Activated naive CD4-positive, alpha-beta T cell treated with anti-CD3 and anti-CD28 coated beads, Interleukin-2, amount 10 ng/mL, durations not matched to agents 7 days and 5 days (primary cell): ENCODE measurements around the gene OR2Y1.
"Not testable (repeated sequence)": the region's sequence is repeated elsewhere in the genome, so short reads cannot be mapped to it uniquely, and the experiment has no call there.

Source experiments
- CTCF ChIA-PET: fragments of 350-600 bp; sonication (Branson Sonifier 250); formaldehyde crosslinking; loops from one replicate; lab custom pipeline; 2021; ENCODE audit warnings: antibody characterized with exemption; lab: Charles Lee
- DNase-seq: peaks from one replicate; pipeline ENCODE4 v3.0.0-alpha.2; 2020
- H3K27ac Mint-ChIP-seq: one replicate; pipeline ENCODE4 v1.8.0; 2021; ENCODE audit warnings: mild to moderate bottlenecking, moderate library complexity, mixed read lengths
- H3K27me3 Mint-ChIP-seq: one replicate; pipeline ENCODE4 v1.8.0; 2021; ENCODE audit warnings: mild to moderate bottlenecking, mixed read lengths
- H3K36me3 Mint-ChIP-seq: one replicate; pipeline ENCODE4 v1.8.0; 2021; ENCODE audit warnings: mixed read lengths
- H3K4me1 Mint-ChIP-seq: one replicate; pipeline ENCODE4 v1.8.0; 2021; ENCODE audit warnings: mixed read lengths
- H3K4me3 Mint-ChIP-seq: one replicate; pipeline ENCODE4 v1.8.0; 2021; ENCODE audit warnings: mild to moderate bottlenecking, moderate library complexity, mixed read lengths
- H3K9me3 Mint-ChIP-seq: one replicate; pipeline ENCODE4 v1.8.0; 2021; ENCODE audit warnings: mixed read lengths

The OR2Y1 gene, protein sequence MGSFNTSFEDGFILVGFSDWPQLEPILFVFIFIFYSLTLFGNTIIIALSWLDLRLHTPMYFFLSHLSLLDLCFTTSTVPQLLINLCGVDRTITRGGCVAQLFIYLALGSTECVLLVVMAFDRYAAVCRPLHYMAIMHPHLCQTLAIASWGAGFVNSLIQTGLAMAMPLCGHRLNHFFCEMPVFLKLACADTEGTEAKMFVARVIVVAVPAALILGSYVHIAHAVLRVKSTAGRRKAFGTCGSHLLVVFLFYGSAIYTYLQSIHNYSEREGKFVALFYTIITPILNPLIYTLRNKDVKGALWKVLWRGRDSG

DNA sequence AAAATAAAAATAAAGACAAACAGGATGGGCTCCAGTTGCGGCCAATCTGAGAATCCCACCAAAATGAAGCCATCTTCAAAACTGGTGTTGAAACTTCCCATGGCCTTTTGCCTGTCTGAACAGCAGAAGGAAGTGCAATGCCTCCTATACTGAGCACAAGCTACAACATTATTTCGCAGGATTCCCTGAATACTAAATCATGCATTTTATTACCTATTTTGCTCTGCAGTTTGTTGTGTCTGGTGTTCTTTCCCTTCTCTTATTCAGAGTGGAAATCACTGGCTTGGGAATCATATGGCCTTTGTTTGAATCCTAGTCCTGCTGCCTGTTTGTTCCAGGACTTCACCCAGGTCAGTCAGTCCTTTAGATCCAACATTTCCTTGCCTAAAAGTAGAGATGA is at the start of gene OR2Y1:
Gene OR2Y1 (minus strand): TSS at position 101 of the 400 bp plus-strand sequence. CDS start 0 bp downstream, at position 101.
- H3K27ac Mint-ChIP-seq: no peak within 1 kb of the TSS
- peaks cover 12% of the 10 kb centered on the region for H3K27me3 Mint-ChIP-seq
- DNase-seq: no peak
- H3K4me3 Mint-ChIP-seq: no peak within 1 kb of the TSS
- no peaks in the 10 kb centered on the region for H3K9me3 Mint-ChIP-seq
- H3K36me3 Mint-ChIP-seq: no peaks in the 10 kb centered on the region
- no peaks in the 10 kb centered on the region for H3K4me1 Mint-ChIP-seq
- CTCF ChIA-PET: no interaction called here

DNA sequence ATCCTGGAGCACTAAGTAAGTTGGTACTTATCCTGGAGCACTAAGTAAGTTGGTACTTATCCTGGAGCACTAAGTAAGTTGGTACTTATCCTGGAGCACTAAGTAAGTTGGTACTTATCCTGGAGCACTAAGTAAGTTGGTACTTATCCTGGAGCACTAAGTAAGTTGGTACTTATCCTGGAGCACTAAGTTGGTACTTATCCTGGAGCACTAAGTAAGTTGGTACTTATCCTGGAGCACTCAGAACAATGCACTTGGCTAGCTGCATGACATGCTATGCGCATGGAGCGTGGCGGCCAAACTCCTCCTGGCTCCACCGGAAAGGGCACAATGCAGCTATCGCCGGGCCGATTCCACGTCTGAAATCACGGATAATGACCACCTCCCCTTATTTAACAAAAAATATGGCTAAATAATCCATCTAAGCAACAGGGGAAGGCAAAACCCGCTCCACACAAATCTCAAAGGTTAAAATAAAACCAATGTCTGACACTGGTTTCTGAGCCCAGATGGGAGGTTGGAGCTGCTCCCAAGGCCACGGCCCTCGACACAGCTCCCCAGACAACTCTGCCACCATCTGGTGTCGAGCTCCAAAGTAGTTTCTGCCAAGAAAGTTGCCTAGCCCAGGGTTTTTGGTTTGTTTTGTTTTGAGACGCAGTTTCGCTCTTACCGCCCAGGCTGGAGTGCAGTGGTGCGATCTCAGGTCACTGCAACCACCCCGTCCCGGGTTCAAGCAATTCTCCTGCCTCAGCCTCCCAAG is 49.0 kb upstream of the OR2Y1 start:
- H3K4me3 Mint-ChIP-seq, H3K27me3 Mint-ChIP-seq, DNase-seq, H3K9me3 Mint-ChIP-seq: not testable (repeated sequence)
- Mint-ChIP-seq H3K27ac (peak overlapping the region; percentile 19), H3K4me1 (peaks cover 22% of the 10 kb centered on the region), H3K36me3 (peaks cover 32% of the 10 kb centered on the region)
- CTCF ChIA-PET: interaction anchor here (1.4 to 1.6 kb wide), 2 partner anchors 13 to 80 kb away, joined by 3 read pairs; no protein-coding TSS in a partner anchor

DNA sequence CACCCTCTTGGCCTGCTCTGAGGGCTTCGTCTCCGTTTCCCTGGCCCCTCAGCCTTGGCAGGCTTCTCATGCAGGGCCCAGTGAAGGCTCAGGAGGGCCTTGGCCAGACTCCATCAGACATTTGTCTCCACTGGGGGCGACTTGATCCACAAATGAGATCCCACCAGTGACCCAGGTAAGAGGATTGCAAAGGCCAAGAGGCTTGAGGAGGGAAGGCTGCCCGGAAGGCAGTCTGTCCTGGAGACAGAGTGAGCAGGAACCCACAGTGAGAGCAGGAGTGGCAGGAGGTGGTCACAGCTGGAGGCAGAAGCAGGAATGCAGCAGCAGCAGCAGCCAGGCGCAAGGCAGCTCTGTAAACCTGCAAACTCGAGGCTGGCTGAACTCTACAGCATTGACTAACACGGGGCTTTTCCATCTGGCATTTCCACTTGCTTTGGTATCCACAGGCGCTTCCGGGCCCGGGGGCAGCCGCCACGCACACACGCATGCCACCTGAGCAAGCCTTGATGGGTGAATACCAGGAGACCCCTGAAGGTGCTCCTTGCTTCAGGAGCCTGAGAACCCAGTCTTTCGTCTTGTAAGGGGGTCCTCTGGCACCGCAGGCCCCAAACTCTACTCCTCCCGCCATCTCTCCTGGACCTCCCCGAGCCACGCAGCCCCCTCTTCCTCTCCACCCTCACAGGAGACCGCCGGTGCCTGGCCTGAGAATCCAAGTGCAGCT is 48.0 kb upstream of the OR2Y1 start:
- peaks cover 19% of the 10 kb centered on the region for H3K4me1 Mint-ChIP-seq
- H3K9me3 Mint-ChIP-seq: no peaks in the 10 kb centered on the region
- DNase-seq: no peak
- no peaks in the 10 kb centered on the region for H3K27me3 Mint-ChIP-seq
- no peak overlapping the region for H3K4me3 Mint-ChIP-seq
- no peak overlapping the region for H3K27ac Mint-ChIP-seq
- CTCF ChIA-PET: interaction anchor here (0.8 to 1.6 kb wide), 2 partner anchors 15 to 81 kb away, joined by 3 read pairs; partner anchors contain the start of gene MGAT1
- H3K36me3 Mint-ChIP-seq: peaks cover 25% of the 10 kb centered on the region

DNA sequence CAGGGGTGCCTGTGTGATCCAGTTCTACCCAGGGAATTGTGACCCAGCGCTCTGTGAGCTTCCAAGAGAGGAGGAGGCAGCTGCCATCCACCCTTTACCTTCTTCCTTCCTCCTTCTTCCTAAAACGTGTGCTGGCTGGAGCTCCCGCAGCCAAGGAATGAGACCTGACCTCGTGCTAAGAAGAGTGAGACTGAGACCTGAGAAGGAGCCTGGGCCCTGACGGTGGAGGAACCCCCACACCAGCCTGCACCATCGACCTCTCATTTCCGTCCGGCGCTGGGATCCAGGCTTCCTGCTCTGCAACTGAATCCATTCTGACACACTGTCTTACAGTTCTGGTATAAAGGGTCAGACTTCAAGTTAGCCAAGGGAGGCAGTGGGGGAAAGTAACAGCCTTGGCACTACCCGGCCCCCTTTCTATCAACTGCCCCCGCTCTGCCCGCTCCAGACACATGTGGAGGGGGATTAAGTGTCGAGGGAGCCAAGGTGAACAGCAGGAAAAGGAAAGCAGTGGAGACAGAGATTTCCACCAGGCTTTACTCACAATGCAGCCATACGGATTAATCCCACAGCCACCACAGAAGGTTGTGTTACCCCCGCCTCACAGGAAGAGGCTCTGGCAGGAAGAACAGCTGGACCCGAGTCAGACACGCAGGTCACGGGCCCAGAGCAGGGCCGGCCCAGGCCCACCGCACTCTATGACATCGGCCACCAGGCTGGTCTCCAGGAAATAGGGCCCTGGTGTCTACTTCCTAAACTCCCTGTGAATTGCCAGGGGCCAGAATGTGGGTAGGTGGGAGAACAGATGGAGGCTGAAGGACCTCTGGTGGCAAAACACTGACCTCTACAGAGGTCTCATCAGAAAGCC is 46.9 kb upstream of the OR2Y1 start:
- no peak overlapping the region for H3K4me3 Mint-ChIP-seq
- H3K36me3 Mint-ChIP-seq: peaks cover 17% of the 10 kb centered on the region
- peaks cover 22% of the 10 kb centered on the region for H3K4me1 Mint-ChIP-seq
- no peaks in the 10 kb centered on the region for H3K9me3 Mint-ChIP-seq
- CTCF ChIA-PET: interaction anchor here (1.5 to 1.7 kb wide), 2 partner anchors 43 to 76 kb away, joined by 3 to 7 read pairs; no protein-coding TSS in a partner anchor
- DNase-seq: no peak
- peak overlapping the region; percentile 29 for H3K27ac Mint-ChIP-seq
- no peaks in the 10 kb centered on the region for H3K27me3 Mint-ChIP-seq

DNA sequence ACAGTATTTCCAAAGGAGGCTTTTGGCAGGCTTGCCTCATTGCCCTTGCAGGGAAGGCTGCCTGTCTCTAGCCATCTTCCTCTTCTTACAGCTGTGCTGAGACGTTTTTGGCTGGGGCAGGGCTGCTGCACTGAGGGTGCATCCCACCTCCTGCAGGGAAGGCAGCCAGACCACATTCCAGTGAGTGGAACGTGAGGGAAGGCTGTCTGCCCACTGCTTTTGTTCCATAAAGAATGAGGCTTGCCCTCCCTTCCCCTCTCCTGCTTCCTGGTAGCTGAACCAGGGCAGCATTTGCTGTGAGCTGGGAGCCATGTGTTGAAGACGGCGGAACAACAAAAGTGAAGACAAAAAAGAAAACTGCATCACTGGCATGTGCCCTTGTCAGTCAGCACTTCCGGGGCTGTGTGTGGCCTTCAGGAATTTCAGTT is 46.0 kb upstream of the OR2Y1 start:
- no peak for DNase-seq

DNA sequence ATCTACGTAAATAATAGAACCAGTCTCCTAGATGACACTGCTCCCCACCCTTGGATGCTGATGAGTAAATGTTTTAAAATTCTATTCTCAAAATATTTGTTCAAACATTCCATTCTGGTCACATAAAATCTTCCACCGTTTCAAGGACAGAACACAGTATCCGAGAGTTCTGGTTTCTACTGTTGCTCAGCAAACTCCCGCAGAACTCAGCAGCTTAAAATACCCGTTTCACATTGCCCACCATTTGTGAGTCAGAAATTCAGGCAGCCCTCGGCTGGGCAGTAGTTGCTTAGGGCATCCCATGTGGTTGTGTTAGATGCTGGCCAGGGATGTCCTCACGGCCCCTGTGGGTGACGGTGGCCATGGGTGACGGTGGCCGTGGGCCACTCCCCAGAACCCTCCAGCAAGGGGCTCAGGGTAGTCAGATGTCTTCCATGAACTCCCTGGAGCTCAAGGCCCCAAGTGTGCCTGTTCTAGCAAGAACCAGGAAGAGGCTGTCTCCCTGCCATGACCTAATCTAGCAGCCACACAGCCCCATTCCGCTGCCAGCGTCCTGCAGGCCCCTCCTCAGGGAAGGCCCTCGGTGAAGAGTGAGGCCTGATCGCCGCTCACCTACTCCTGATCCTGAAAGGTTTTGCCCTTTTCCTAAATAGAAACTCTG is 45.4 kb upstream of the OR2Y1 start:
- H3K27ac Mint-ChIP-seq: no peak overlapping the region
- H3K4me3 Mint-ChIP-seq: no peak overlapping the region

More for the DNA sequence above, 46.0 kb upstream of the OR2Y1 start:
- H3K4me1 Mint-ChIP-seq: peaks cover 22% of the 10 kb centered on the region
- peaks cover 13% of the 10 kb centered on the region for H3K36me3 Mint-ChIP-seq
- H3K27ac Mint-ChIP-seq: no peak overlapping the region
- no peak overlapping the region for H3K4me3 Mint-ChIP-seq
- no peaks in the 10 kb centered on the region for H3K9me3 Mint-ChIP-seq
- CTCF ChIA-PET: interaction anchor here (1.3 to 1.7 kb wide), 3 partner anchors 17 to 77 kb away, joined by 3 to 7 read pairs (median 4); partner anchors contain the start of gene MGAT1
- H3K27me3 Mint-ChIP-seq: no peaks in the 10 kb centered on the region

DNA sequence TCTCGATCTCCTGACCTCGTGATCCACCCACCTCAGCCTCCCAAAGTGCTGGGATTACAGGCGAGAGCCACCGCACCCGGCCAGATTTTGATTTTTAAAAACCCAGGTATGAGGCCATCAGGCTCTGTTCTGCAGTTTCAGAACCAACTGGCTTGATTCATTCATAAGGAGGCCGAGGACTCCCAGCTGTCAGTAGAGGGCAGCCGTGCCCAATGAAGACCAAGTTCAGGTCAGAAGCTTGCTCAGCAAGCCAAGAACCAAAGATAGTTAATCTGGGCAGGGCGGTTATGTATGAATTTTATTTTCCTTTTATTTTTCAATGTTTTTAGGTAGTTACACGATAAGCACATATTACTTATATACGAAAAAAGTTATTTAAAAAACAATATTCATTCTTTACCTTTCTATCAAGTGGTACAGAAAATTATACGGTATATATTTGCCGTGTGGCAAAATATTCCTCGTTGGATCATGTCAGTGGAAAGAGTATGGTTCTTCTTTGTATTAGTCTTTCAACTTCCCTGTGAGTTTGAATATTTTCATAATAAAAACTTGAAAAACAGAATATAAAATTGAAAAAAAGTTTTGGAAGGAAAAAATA is 44.7 kb upstream of the OR2Y1 start:
- H3K4me3 Mint-ChIP-seq: no peak overlapping the region
- peaks cover 4% of the 10 kb centered on the region for H3K36me3 Mint-ChIP-seq
- CTCF ChIA-PET: interaction anchor here (0.6 to 2.8 kb wide), 8 partner anchors 16 to 366 kb away, joined by 3 to 14 read pairs (median 3); partner anchors contain the start of genes MGAT1 and ZFP62
- H3K4me1 Mint-ChIP-seq: peaks cover 19% of the 10 kb centered on the region
- DNase-seq: peak; percentile 83
- no peak overlapping the region for H3K27ac Mint-ChIP-seq
- peaks cover 4% of the 10 kb centered on the region for H3K27me3 Mint-ChIP-seq
- H3K9me3 Mint-ChIP-seq: no peaks in the 10 kb centered on the region

More for the DNA sequence above, 45.4 kb upstream of the OR2Y1 start:
- Mint-ChIP-seq H3K27me3 (peaks cover 4% of the 10 kb centered on the region), H3K4me1 (peaks cover 20% of the 10 kb centered on the region), H3K36me3 (peaks cover 10% of the 10 kb centered on the region), H3K9me3 (no peaks in the 10 kb centered on the region)
- no peak for DNase-seq
- CTCF ChIA-PET: interaction anchor here (0.9 to 2.8 kb wide), 9 partner anchors 15 to 366 kb away, joined by 3 to 14 read pairs (median 3); partner anchors contain the start of genes MGAT1 and ZFP62

DNA sequence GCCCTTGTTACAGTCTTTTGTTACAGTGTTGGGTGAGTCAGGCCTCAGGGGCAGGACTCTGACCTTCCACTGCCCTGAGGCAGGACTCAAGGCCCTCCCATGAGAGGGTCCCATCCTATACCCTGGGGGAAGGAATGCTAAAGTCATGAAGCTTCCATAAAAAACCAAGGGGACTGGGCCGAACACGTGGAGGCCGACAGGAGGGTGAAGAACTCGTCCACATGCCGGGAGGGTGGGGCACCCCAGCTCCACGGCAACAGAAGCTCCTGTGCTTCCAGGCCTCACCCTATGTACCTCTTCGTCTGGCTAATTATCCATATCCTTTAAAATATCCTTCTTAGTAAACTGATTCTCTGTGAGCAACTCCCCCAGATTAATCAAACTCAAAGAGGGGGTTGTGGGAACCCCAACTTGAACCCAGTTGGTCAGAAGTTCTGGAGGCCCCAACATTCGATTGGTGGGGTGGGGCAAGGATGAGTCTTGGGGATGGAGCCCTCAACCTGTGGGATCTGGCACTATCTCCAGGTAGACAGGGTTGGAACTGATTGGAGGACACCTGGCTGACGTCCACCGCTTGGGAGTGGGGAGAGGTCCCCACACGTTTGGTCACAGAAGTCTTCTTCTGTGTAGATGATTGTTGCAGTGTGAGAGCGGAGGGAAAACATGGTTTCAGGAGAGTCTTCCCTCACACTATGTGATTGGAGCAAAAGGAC is 43.6 kb upstream of the OR2Y1 start:
- peaks cover 19% of the 10 kb centered on the region for H3K4me1 Mint-ChIP-seq
- CTCF ChIA-PET: interaction anchor here (1.2 to 2.8 kb wide), 4 partner anchors 11 to 367 kb away, joined by 3 to 14 read pairs (median 3); no protein-coding TSS in a partner anchor
- no peak overlapping the region for H3K27ac Mint-ChIP-seq
- H3K27me3 Mint-ChIP-seq: peaks cover 4% of the 10 kb centered on the region
- DNase-seq: no peak
- peaks cover 3% of the 10 kb centered on the region for H3K36me3 Mint-ChIP-seq
- no peaks in the 10 kb centered on the region for H3K9me3 Mint-ChIP-seq
- no peak overlapping the region for H3K4me3 Mint-ChIP-seq

DNA sequence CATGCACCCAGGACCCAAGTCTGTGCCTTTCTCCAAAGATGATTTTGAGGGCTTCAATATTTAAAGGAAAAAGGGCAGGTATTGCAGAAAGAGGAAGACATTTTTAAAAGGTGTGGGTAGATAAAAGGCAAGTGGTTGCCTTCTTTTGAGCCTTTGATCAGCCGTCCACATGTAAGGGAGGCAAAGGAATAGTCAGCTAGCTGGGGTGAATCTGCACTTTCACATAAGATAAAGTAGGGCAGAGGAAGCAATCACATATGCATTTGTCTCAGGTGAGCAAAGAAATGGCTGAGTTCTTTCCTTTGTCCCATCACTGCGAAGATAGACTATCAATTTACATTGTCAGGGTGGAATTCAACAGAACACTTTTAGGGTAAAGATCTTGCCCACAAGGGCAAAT is 42.9 kb upstream of the OR2Y1 start:
- H3K27ac Mint-ChIP-seq: no peak overlapping the region
- H3K9me3 Mint-ChIP-seq: no peaks in the 10 kb centered on the region
- no peak for DNase-seq
- H3K27me3 Mint-ChIP-seq: peaks cover 4% of the 10 kb centered on the region
- H3K4me1 Mint-ChIP-seq: peaks cover 18% of the 10 kb centered on the region
- H3K4me3 Mint-ChIP-seq: no peak overlapping the region
- peaks cover 2% of the 10 kb centered on the region for H3K36me3 Mint-ChIP-seq
- CTCF ChIA-PET: interaction anchor here (1.3 to 2.8 kb wide), 2 partner anchors 12 to 87 kb away, joined by 3 to 14 read pairs; no protein-coding TSS in a partner anchor

DNA sequence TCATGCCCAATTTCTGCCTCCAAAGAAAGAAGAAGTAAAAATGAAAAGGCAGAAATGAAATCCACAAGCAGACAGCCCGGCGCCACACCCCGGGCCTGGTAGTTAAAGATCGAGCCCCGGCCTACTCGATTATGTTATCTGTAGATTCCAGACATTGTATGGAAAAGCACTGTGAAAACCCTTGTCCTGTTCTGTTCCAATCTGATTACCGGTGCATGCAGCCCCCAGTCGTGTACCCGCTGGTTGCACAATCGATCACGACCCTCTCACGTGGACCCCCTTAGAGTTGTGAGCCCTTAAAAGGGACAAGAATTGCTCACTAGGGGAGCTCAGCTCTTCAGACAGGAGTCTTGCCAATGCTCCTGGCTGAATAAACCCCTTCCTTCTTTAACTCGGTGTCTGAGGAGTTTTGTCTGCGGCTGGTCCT is 42.1 kb upstream of the OR2Y1 start:
- not testable (repeated sequence) for H3K9me3 Mint-ChIP-seq
- peaks cover 18% of the 10 kb centered on the region for H3K4me1 Mint-ChIP-seq

DNA sequence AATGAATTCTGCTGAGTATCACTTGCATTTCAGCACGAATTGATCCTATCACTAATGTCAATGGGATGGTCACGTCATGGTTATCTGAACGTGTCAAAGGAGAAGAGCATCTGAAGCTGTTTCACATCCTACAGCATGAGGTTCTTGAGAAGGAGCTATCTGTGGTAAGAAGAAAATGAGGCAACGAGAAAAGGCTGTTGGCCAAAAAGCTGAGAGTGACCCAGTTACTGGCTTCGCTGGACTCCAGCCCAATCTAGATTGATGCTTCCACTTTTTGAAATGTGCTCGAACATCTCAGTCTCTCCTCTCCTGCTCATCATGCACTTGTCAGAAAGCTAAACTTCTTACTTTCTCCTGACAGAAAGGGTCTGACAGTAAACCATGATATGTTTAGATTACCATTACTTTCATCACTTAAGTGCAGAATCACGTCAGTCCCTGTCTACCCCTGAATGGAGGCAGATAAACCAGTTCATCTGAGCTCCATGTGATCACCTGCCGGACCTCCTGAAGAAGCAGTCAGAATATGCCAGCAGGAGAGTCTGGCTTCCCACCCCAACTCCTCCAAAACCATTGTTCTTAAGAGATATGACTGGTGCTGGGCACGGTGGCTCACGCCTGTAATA is 40.2 kb upstream of the OR2Y1 start:
- CTCF ChIA-PET: no interaction called here
- DNase-seq: no peak
- Mint-ChIP-seq H3K27me3 (peaks cover 9% of the 10 kb centered on the region), H3K9me3 (no peaks in the 10 kb centered on the region), H3K4me1 (peaks cover 10% of the 10 kb centered on the region), H3K4me3 (no peak overlapping the region), H3K36me3 (no peaks in the 10 kb centered on the region), H3K27ac (no peak overlapping the region)

More for the DNA sequence above, 42.1 kb upstream of the OR2Y1 start:
- DNase-seq, H3K4me3 Mint-ChIP-seq, CTCF ChIA-PET, H3K27me3 Mint-ChIP-seq, H3K36me3 Mint-ChIP-seq: not testable (repeated sequence)
- H3K27ac Mint-ChIP-seq: peak overlapping the region; percentile 46
